ENCODE measurements around the gene WAC.

DNA sequence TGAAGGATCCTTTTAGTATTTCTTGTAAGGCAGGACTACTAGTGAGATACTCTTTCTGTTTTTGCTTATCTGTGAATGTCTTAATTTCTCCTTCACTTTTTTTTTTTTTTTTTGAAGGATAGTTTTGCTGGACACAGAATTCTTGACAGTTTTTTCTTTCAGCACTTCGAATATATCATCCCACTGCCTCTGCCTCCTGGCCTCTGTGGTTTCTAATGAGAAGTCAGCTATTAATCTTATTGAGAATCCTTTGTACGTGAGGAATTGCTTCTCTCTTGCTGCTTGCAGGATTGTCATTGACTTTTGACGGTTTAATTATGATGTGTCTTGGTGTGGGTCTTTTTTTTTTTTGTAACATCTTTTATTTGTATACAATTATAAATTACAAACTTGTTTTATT lies 12.6 kb upstream of the WAC start:
- TF ChIP-seq EP300 (IDR thresholded peaks at IDR 0.05; ENCODE audit: borderline replicate concordance in 1 of 2, low read depth in 1 of 2, low read length in 1 of 2) (no peak), NRF1 (IDR thresholded peaks at IDR 0.05; ENCODE audit: low read depth, low read length) (no peak), YY1 (IDR thresholded peaks at IDR 0.05; ENCODE audit: low read depth) (no peak), ELF1 (IDR thresholded peaks at IDR 0.05) (no peak), FOXM1 (IDR thresholded peaks at IDR 0.05; ENCODE audit: low read depth) (no peak), RCOR1 (IDR thresholded peaks at IDR 0.05; ENCODE audit: low read length) (no peak), TCF12 (IDR thresholded peaks at IDR 0.05) (no peak), TAF1 (IDR thresholded peaks at IDR 0.05; ENCODE audit: borderline replicate concordance, low read depth, low read length) (no peak), POLR2AphosphoS5 (IDR thresholded peaks at IDR 0.05; ENCODE audit: low read depth, low read length) (no peak), MEF2A (IDR thresholded peaks at IDR 0.05; ENCODE audit: borderline replicate concordance, low read depth) (no peak)
- TF ChIP-seq, protein P1, sequence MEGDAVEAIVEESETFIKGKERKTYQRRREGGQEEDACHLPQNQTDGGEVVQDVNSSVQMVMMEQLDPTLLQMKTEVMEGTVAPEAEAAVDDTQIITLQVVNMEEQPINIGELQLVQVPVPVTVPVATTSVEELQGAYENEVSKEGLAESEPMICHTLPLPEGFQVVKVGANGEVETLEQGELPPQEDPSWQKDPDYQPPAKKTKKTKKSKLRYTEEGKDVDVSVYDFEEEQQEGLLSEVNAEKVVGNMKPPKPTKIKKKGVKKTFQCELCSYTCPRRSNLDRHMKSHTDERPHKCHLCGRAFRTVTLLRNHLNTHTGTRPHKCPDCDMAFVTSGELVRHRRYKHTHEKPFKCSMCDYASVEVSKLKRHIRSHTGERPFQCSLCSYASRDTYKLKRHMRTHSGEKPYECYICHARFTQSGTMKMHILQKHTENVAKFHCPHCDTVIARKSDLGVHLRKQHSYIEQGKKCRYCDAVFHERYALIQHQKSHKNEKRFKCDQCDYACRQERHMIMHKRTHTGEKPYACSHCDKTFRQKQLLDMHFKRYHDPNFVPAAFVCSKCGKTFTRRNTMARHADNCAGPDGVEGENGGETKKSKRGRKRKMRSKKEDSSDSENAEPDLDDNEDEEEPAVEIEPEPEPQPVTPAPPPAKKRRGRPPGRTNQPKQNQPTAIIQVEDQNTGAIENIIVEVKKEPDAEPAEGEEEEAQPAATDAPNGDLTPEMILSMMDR (IDR thresholded peaks at IDR 0.05), result no peak
- TF ChIP-seq, protein P2, sequence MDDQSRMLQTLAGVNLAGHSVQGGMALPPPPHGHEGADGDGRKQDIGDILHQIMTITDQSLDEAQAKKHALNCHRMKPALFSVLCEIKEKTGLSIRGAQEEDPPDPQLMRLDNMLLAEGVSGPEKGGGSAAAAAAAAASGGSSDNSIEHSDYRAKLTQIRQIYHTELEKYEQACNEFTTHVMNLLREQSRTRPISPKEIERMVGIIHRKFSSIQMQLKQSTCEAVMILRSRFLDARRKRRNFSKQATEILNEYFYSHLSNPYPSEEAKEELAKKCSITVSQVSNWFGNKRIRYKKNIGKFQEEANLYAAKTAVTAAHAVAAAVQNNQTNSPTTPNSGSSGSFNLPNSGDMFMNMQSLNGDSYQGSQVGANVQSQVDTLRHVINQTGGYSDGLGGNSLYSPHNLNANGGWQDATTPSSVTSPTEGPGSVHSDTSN (IDR thresholded peaks at IDR 0.05), result no peak
- TF ChIP-seq, protein P3, sequence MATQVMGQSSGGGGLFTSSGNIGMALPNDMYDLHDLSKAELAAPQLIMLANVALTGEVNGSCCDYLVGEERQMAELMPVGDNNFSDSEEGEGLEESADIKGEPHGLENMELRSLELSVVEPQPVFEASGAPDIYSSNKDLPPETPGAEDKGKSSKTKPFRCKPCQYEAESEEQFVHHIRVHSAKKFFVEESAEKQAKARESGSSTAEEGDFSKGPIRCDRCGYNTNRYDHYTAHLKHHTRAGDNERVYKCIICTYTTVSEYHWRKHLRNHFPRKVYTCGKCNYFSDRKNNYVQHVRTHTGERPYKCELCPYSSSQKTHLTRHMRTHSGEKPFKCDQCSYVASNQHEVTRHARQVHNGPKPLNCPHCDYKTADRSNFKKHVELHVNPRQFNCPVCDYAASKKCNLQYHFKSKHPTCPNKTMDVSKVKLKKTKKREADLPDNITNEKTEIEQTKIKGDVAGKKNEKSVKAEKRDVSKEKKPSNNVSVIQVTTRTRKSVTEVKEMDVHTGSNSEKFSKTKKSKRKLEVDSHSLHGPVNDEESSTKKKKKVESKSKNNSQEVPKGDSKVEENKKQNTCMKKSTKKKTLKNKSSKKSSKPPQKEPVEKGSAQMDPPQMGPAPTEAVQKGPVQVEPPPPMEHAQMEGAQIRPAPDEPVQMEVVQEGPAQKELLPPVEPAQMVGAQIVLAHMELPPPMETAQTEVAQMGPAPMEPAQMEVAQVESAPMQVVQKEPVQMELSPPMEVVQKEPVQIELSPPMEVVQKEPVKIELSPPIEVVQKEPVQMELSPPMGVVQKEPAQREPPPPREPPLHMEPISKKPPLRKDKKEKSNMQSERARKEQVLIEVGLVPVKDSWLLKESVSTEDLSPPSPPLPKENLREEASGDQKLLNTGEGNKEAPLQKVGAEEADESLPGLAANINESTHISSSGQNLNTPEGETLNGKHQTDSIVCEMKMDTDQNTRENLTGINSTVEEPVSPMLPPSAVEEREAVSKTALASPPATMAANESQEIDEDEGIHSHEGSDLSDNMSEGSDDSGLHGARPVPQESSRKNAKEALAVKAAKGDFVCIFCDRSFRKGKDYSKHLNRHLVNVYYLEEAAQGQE (IDR thresholded peaks at IDR 0.05; ENCODE audit: low read depth, low read length), result no peak
- TF ChIP-seq, protein P4, sequence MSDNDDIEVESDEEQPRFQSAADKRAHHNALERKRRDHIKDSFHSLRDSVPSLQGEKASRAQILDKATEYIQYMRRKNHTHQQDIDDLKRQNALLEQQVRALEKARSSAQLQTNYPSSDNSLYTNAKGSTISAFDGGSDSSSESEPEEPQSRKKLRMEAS (IDR thresholded peaks at IDR 0.05; ENCODE audit: low read depth), result no peak

All from SK-N-SH (cell line).